ENCODE results near the gene OPA1.

OPA1 gene

GRCh38 chr3:193711523-193711963 lies 118.5 kb downstream of the OPA1 start:
- DNase-seq = no peak

- DNase-seq = no peak
These were observed 119.1 kb downstream of the OPA1 start for GRCh38 chr3:193711964-193712598.

DNA sequence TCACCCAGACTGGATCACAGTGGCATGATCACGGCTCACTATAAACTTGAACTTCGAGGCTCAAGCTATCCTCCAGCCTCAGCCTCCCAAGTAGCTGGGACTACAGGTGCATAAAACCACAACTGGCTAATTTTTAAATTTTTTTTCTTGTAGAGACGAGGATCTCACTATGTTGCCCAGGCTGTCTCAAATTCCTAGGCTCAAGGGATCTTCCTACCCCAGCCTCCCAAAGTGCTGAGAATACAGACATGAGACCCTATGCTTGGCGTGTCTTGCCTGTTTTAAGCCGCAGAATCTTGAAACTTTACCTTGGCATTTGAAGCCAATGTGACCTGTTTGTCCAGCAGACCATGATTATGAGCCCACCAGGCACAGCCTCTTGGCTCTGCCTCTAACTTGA lies 119.9 kb downstream of the OPA1 start:
- no peak for DNase-seq

- no peak for DNase-seq
These were observed 121.6 kb downstream of the OPA1 start for GRCh38 chr3:193714523-193715137.

DNA sequence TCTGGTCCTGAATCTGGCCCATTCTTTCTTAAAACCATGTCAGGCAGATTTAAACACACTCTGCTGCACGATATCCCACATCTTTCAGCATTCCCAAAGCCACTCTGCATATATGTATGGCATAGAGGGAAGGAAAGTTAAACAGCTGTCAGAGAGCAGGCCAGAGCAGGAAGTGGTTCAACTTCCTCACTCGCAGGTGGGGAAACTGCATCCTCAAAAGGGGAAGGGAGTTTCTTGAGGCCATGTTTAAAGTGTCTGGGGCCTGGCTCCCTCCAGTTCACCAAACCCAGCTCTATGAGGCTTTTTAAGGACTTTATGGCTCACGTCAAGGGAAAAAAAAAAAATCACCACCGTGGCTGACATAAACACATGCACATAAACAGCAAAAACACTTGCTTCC lies 123.1 kb downstream of the OPA1 start:
- no peak for DNase-seq

- DNase-seq = no peak
These were observed 126.7 kb downstream of the OPA1 start for GRCh38 chr3:193719735-193720134.

GRCh38 chr3:193720169-193720568 lies 127.2 kb downstream of the OPA1 start:
- no peak for DNase-seq

DNA sequence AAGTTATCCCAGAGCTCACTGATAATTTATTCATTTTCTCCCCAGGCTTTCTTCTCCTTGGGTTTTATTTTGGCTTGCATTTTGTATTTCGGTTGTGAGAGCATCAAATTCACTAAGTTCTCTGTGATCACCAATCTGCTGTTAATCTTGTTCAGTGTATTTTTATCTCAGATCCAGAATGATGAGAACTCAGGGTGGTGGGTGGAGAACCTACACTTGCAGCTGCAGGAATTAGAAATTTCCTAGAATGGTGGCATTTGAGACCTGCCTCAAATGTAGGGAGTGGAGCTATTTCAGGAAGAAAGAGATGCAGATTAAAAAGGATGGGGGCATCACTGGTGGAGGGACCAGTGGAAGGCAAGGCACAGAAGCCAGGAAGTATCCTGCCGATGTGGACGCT lies 129.6 kb downstream of the OPA1 start:
- no peak for DNase-seq

GRCh38 chr3:193727089-193727488 lies 134.1 kb downstream of the OPA1 start:
- DNase-seq = no peak

- DNase-seq = no peak
These were observed 135.6 kb downstream of the OPA1 start for GRCh38 chr3:193728429-193729087.

GRCh38 chr3:193729088-193729465 lies 136.1 kb downstream of the OPA1 start:
- no peak for DNase-seq

DNA sequence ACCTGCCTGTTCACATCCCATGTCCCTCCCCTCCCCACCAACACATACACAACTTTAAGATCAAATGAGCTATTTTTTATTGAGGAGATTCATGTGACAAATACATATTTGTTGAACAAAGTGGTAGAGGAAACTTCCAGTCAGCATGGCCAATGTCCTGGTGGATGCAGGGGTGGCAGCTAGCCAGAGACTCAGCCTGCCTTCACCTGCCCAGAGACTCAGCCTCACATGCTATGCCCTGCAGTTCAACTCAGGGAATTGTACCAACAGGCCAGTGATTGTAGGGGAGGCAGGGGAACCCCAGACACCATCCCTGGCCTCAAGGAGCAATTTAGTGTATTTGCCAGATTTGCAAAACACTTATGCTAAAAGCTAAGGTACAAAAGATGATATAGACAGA lies 136.6 kb downstream of the OPA1 start:
- no peak for DNase-seq

GRCh38 chr3:193730511-193730910 lies 137.5 kb downstream of the OPA1 start:
- no peak for DNase-seq

DNA sequence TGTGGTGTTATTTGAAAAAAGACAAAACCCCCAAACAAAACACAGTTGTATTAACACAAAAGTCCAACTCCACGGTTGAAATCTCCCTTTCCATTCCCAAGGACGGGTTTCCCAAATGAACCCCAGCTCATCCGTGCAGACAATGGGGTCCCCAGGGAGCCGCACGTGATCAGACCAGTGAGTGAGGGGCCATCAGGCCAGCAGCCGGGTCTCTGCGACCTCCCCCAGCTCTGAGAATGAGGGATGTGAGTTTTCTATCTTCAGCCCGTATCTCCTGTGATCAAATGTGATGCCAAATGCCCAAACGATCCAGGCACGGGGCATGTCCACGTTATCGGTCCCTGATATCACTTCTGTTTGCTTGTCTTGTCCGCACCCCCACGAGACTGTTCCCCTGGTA lies 138.0 kb downstream of the OPA1 start:
- no peak for DNase-seq

GRCh38 chr3:193731656-193732055 lies 138.6 kb downstream of the OPA1 start:
- no peak for DNase-seq

GRCh38 chr3:193732391-193732790 lies 139.4 kb downstream of the OPA1 start:
- no peak for DNase-seq

DNA sequence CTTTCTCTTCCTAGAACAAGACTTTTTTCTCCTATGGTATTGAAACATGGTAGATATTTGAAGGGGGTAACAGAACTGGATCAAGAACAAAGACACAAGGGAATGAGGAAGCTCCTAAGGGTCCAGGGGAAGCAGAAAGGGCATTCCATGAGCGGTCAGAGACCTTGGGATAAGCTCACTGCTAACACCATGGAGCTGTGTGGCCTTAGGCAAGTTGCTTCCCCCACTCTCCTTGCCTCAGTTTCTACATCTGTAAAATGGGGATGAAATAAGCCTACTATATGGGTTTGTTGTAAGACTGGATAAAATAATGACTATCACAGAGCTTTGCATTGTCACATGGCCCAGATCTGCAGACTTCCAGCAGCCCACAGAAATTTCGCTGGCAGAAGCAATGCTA lies 139.8 kb downstream of the OPA1 start:
- DNase-seq = no peak

DNA sequence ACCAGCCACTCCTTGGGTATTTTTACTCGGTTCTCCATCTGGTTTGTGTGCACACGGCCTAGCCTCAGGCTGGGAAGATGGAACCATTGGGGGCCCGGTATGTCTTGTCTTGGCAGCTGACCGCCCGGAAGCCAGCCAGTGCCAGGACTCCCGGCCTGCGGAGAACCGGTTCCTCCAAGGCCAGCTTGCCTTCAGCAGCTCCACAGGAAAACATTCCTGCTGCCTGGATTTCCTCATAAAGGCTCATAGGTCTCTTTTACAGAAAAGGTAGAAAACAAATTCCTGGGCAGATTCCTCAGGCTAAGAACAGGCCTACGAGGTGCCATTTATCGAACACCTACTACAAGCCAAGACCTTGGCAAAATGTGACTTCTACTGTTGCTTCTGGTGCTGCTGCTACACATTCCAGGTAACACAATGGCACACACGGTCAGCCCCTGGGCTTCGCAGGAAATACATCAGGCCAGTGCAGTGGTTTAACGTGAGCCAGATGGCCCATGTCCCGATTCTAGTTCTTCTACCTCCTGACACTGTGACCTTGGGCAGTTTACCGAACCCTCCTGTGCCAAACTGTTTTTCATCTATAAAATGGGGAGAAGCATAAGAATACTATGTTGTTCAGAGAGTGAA lies 141.8 kb downstream of the OPA1 start:
- DNase-seq = no peak

DNA sequence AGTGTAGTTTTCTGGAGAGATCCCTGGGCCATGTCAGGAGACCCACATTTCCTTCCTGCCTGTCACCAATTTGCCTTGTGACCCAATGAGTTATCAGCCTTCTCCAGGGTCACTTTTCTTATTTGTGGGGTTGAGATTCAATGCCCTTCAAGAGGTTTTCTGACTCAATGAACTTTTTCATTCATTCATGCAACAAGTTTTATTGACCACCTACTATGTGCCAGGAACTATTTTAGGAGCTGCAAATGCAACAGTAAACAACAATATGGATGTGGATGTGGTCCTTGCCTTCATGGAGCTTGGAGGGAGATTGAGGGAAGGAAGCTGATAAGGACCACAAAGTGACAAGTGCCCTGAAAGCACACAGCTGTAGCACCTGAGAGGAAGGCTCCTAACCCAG lies 142.8 kb downstream of the OPA1 start:
- no peak for DNase-seq

DNA sequence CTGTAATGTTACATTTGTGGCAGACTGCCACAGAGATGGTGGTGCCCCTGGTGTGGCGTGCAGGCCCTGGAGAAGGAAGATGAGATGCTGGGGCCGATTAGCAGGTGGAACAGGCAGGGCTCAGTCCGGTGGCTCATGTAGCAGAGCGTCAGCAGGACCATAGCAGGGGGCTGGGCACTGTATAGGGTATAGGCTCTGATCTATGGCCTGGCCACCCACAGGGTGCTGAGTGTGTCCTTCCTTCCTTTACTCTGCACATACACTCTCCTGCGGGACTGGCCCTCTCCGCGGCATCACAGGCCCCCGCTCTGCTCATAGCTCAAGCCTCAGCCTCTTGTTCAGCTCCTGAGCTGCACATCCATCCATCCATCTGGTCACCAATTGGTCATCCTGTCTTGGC lies 143.6 kb downstream of the OPA1 start:
- DNase-seq = no peak

GRCh38 chr3:193737191-193737751 lies 144.3 kb downstream of the OPA1 start:
- no peak for DNase-seq

GRCh38 chr3:193742628-193743027 lies 149.6 kb downstream of the OPA1 start:
- no peak for DNase-seq

- no peak for DNase-seq
These were observed 150.7 kb downstream of the OPA1 start for GRCh38 chr3:193743702-193744047.
